Naive thymus-derived CD4-positive, alpha-beta T cell (primary cell): ENCODE measurements around the gene HID1. TPM values are rescaled to one million over a fixed set of nuclear protein-coding genes. Genes with fewer than 3 reads are reported as not detected.

Experiments used
- ATAC-seq: fragments of 150-1000 bp; cut with Tn5 transposase; 2 replicates; pipeline ENCODE4 v1.10.0; 2021; ENCODE audit warnings: mild to moderate bottlenecking, moderate library complexity
- CTCF ChIA-PET: fragments of 350-600 bp; sonication (Branson Sonifier 250); formaldehyde crosslinking; loops from one replicate; lab custom pipeline; 2021; ENCODE audit warnings: antibody characterized with exemption; lab: Charles Lee
- POLR2A ChIA-PET: fragments of 350-600 bp; sonication (Branson Sonifier 250); formaldehyde crosslinking; loops from one replicate; lab custom pipeline; 2021; ENCODE audit warnings: antibody characterized with exemption, inconsistent platforms; lab: Charles Lee
- DNase-seq, 9 donors: peaks; one replicate each; pipeline versions ENCODE4 v3.0.0 to v3.0.0-alpha.2; 2020 to 2022; ENCODE audit warnings: mixed read lengths in 1 of 9
- H3K27ac ChIP-seq: one replicate; pipeline ENCODE4 v1.7.0; 2013; ENCODE audit warnings: mild to moderate bottlenecking, low read depth, low read length, moderate library complexity
- H3K27me3 ChIP-seq, 2 donors: one replicate each; pipeline ENCODE4 v1.7.0; 2013; ENCODE audit warnings: low read length in 2 of 2, mild to moderate bottlenecking in 2 of 2, moderate library complexity in 2 of 2; ENCODE audit not compliant: control insufficient read depth in 2 of 2, insufficient read depth in 2 of 2
- H3K36me3 ChIP-seq, 3 experiments: 1 replicate in 2 of 3; 2 replicates in 1 of 3; pipeline ENCODE4 v1.7.0; 2013; ENCODE audit warnings: low read length in 3 of 3, mild to moderate bottlenecking in 3 of 3, moderate library complexity in 1 of 3; ENCODE audit not compliant: insufficient read depth in 3 of 3, control insufficient read depth in 2 of 3
- H3K4me1 ChIP-seq, 2 donors: one replicate each; pipeline ENCODE4 v1.7.0; 2013; ENCODE audit warnings: low read length in 2 of 2, mild to moderate bottlenecking in 2 of 2, moderate library complexity in 1 of 2; ENCODE audit not compliant: control insufficient read depth in 2 of 2, insufficient read depth in 2 of 2
- H3K4me3 ChIP-seq: 2 replicates; pipeline ENCODE4 v1.7.0; 2013; ENCODE audit warnings: mild to moderate bottlenecking, low read length
- H3K9me3 ChIP-seq, 3 experiments: 1 replicate in 2 of 3; 2 replicates in 1 of 3; pipeline ENCODE4 v1.7.0; 2013; ENCODE audit warnings: low read length in 3 of 3; ENCODE audit not compliant: control insufficient read depth in 2 of 3
- H3K27ac Mint-ChIP-seq, 9 donors: one replicate each; pipeline ENCODE4 v1.8.0; 2020 to 2022; ENCODE audit warnings: mixed read lengths in 9 of 9, mild to moderate bottlenecking in 8 of 9, moderate library complexity in 5 of 9, inconsistent platforms in 2 of 9
- H3K27me3 Mint-ChIP-seq, 5 donors: one replicate each; pipeline ENCODE4 v1.8.0; 2021 to 2022; ENCODE audit warnings: mixed read lengths in 5 of 5, mild to moderate bottlenecking in 1 of 5
- H3K36me3 Mint-ChIP-seq, 5 donors: one replicate each; pipeline ENCODE4 v1.8.0; 2020 to 2022; ENCODE audit warnings: mixed read lengths in 5 of 5, mild to moderate bottlenecking in 3 of 5, inconsistent platforms in 1 of 5
- H3K4me1 Mint-ChIP-seq, 7 donors: one replicate each; pipeline ENCODE4 v1.8.0; 2020 to 2022; ENCODE audit warnings: mixed read lengths in 7 of 7, mild to moderate bottlenecking in 3 of 7, inconsistent platforms in 1 of 7
- H3K4me3 Mint-ChIP-seq, 10 donors: one replicate each; pipeline ENCODE4 v1.8.0; 2020 to 2022; ENCODE audit warnings: mild to moderate bottlenecking in 10 of 10, mixed read lengths in 10 of 10, moderate library complexity in 6 of 10, inconsistent platforms in 2 of 10
- H3K9me3 Mint-ChIP-seq, 11 donors: one replicate each; pipeline ENCODE4 v1.8.0; 2020 to 2022; ENCODE audit warnings: mixed read lengths in 11 of 11, mild to moderate bottlenecking in 4 of 11, inconsistent platforms in 1 of 11, moderate library complexity in 1 of 11
- intact Hi-C, 2 donors: fragments of 100-400 bp; cut with micrococcal nuclease; formaldehyde crosslinking; loops; one replicate each; pipeline ENCODE4 v1.15.1; 2023
- polyA plus RNA-seq, 2 donors: library from polyadenylated mRNA; unstranded; fragments of 300-500 nt; fragmentation: Illumina TruSeq; gene quantifications; one replicate each; pipeline ENCODE4 v1.2.3, GENCODE V29; 2021
- total RNA-seq, 6 experiments: library from RNA in 5 of 6; stranded (reverse) in 5 of 6; gene quantifications; 1 replicate in 5 of 6; 2 replicates in 1 of 6; pipeline ENCODE4 v1.2.3 and lab custom pipeline; 2021 to 2026

Gene HID1
- total and polyA plus RNA-seq, 7 experiments from 2014 or later: 0.60 to 25.2 (median 11.7) TPM

- intact Hi-C loops: no loop called here
- Mint-ChIP-seq H3K4me3 (no peak overlapping the region), H3K27me3 (peaks cover 0 to 29% (median 0%) of the 10 kb centered on the region in 5 donors), H3K9me3 (no peaks in the 10 kb centered on the region), H3K36me3 (no peaks in the 10 kb centered on the region), H3K4me1 (peaks cover under 1 to 5% (median 2%) of the 10 kb centered on the region in 7 donors), H3K27ac (peak overlapping the region in 1 of 9 donors; percentile 61)
- DNase-seq: no peak
- Histone ChIP-seq H3K27me3 (no peaks in the 10 kb centered on the region), H3K4me1 (peaks cover under 1 to 7% of the 10 kb centered on the region in 2 donors), H3K36me3 (no peaks in the 10 kb centered on the region), H3K4me3 (no peak overlapping the region), H3K27ac (no peak overlapping the region), H3K9me3 (no peaks in the 10 kb centered on the region)
- ChIA-PET POLR2A (interaction anchor here (0.7 kb wide), 1 partner anchor 22 kb away, joined by 3 read pairs; no protein-coding TSS in a partner anchor), CTCF (interaction anchor here (1.2 kb wide), 1 partner anchor 30 kb away, joined by 3 read pairs; no protein-coding TSS in a partner anchor)
- no peak for ATAC-seq
These were observed 19.7 kb upstream of the HID1 start for GRCh38 chr17:74992223-74992622.

DNA sequence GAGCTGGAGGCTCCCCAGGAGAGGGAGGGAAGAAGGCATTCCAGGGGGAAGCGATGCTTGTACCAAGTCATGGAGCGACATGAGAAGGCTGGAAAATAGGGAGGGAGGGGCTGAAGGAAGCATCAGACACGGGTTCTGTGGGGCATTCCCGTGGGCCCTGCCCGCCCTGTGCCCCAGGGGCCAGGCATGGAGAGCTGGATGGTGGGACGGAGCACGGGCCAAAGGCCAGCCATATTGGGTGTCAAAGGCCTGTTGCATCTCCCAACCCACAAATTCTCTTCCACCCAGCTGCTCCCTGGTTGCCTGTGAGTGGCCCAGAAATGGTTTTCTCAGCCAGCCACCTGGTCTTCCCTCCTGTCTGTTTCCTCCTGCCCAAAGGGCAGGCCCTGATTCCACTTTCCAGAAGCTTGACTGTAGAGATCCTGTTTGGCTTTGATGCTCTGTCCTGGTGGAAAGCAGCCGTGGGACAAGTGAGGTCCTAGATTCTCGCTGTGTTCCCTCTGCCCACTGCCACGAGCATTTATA is 18.1 kb upstream of the HID1 start:
- Histone ChIP-seq H3K9me3 (no peaks in the 10 kb centered on the region), H3K27me3 (no peaks in the 10 kb centered on the region), H3K4me1 (peaks cover 6 to 12% of the 10 kb centered on the region in 2 donors), H3K36me3 (no peaks in the 10 kb centered on the region), H3K4me3 (no peak overlapping the region), H3K27ac (no peak overlapping the region)
- DNase-seq (no peak), ATAC-seq (no peak)
- H3K9me3 Mint-ChIP-seq: no peaks in the 10 kb centered on the region
- ChIA-PET POLR2A (interaction anchor here (0.9 to 2.0 kb wide), 4 partner anchors 8 to 193 kb away, joined by 3 to 5 read pairs (median 4); partner anchors contain the start of genes HID1, MRPL58 and SUMO2), CTCF (interaction anchor here (0.6 kb wide), 1 partner anchor 691 kb away, joined by 3 read pairs; no protein-coding TSS in a partner anchor)
- intact Hi-C loops: no loop called here
- no peak overlapping the region for H3K4me3 Mint-ChIP-seq
- H3K36me3 Mint-ChIP-seq: no peaks in the 10 kb centered on the region
- peaks cover 5 to 11% (median 10%) of the 10 kb centered on the region in 7 donors for H3K4me1 Mint-ChIP-seq
- H3K27ac Mint-ChIP-seq: no peak overlapping the region
- peaks cover 0 to 41% (median 0%) of the 10 kb centered on the region in 5 donors for H3K27me3 Mint-ChIP-seq

DNA sequence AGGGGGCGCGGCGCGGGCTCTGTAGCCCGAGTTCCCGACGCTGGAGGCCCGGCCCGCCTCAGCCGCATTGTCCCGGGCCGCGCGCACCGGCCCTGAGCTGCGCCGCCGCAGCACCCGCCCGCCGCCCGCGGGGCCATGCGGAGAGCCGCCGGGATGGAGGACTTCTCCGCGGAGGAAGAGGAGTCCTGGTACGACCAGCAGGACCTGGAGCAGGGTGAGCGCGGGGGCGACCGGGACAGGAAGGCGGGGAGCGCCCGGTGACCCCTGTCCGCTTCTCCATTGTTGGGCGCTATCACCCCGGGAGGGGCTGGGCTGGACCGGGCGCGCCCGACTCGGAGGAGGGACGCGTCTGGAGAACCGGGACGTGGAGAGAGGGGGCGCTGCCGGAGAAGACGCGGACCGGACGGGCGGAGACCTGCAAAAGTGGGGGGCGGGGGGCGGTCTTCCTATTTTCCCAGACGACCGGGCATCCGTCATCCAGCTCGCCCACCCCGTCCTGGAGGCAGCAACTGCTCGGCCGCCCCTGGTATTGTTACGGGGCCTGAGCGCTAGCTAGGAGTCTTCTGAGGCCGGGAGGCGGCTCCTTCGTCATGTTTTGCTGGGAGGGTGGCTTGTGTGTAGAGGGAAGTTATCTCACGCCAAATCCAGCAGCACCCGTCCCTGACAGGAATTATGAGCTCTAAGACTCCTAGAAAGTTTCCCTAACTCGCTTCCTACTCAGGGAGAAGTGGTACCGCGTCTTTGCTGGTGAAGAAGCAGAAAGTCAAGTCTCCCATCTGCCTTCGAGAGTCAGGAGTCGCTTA is 15.6 kb upstream of the HID1 start:
- Mint-ChIP-seq H3K36me3 (no peaks in the 10 kb centered on the region), H3K27me3 (peaks cover 0 to 59% (median 0%) of the 10 kb centered on the region in 5 donors), H3K27ac (peak overlapping the region in 2 of 9 donors; percentile 6 to 10), H3K4me3 (peak overlapping the region; percentile 63 to 90 (median 76)), H3K9me3 (no peaks in the 10 kb centered on the region), H3K4me1 (peaks cover 5 to 11% (median 10%) of the 10 kb centered on the region in 7 donors)
- DNase-seq: peak in 5 of 9 donors; percentile 21 to 56 (median 23)
- no peaks in the 10 kb centered on the region for H3K27me3 ChIP-seq
- no peaks in the 10 kb centered on the region for H3K36me3 ChIP-seq
- peak overlapping the region; percentile 8 for H3K27ac ChIP-seq
- ChIA-PET POLR2A (interaction anchor here (0.8 to 3.0 kb wide), 6 partner anchors 12 to 517 kb away, joined by 3 to 22 read pairs (median 3); partner anchors contain the start of gene MRPL58), CTCF (interaction anchor here (0.9 to 2.3 kb wide), 7 partner anchors 17 to 195 kb away, joined by 3 to 11 read pairs (median 4); partner anchors contain the start of genes MRPL58 and SUMO2)
- H3K9me3 ChIP-seq: no peaks in the 10 kb centered on the region
- H3K4me1 ChIP-seq: peaks cover 6 to 12% of the 10 kb centered on the region in 2 donors
- peak; percentile 59 for ATAC-seq
- H3K4me3 ChIP-seq: peak overlapping the region; percentile 44
- intact Hi-C loops: loop anchor here (1.0 to 10.0 kb wide), 8 partner anchors 15 to 277 kb away; partner anchors contain the start of genes HID1 (in 2 of the 2), MRPL58 (in 2 of the 2), GGA3 (in 1 of the 2) and MRPS7 (in 1 of the 2)

DNA sequence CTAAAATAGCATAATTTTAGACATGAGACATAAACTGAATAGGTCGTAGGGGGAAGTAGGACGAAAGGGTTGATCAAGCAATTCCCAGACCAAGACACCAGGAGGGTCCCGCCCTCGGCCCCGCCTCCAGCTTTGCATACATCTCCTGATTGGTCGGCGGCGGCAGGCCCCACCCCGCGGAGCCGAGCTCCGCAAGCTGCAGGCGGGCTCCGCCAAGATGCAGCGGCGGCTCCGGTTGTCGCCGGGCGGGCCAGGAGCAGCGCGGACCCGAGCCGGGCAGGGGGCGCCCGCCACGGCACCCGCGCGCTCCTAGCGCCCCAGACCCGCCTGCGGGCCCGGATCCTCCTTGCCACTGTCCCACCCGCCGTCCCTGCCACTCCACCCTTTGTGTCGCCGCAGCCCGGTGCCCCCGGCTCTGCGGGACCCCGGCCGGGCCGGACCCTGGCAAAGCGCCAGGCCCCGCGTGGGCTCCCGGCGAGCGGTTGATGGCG is 14.9 kb upstream of the HID1 start, which contains the start of gene CDR2L:
Gene CDR2L, plus strand, starts transcription at position 215 of the 491 bp plus-strand sequence. CDS start 412 bp downstream, outside the sequence.
- no peaks in the 10 kb centered on the region for H3K36me3 ChIP-seq
- peak within 1 kb of the TSS; percentile 8 for H3K27ac ChIP-seq
- H3K4me1 ChIP-seq: peaks cover 6 to 14% of the 10 kb centered on the region in 2 donors
- peak within 1 kb of the TSS; percentile 84 to 94 (median 89) for H3K4me3 Mint-ChIP-seq
- H3K27me3 Mint-ChIP-seq: peaks cover 0 to 59% (median 0%) of the 10 kb centered on the region in 5 donors
- peak within 1 kb of the TSS in 8 of 9 donors; percentile 10 to 83 (median 66) for H3K27ac Mint-ChIP-seq
- ATAC-seq (peak; percentile 98), DNase-seq (peak; percentile 87 to 94 (median 90))
- intact Hi-C loops: loop anchor here (1.0 to 10.0 kb wide), 8 partner anchors 15 to 277 kb away; partner anchors contain the start of genes HID1 (in 2 of the 2), MRPL58 (in 2 of the 2), GGA3 (in 1 of the 2) and MRPS7 (in 1 of the 2)
- no peaks in the 10 kb centered on the region for H3K9me3 Mint-ChIP-seq
- no peaks in the 10 kb centered on the region for H3K36me3 Mint-ChIP-seq
- no peaks in the 10 kb centered on the region for H3K27me3 ChIP-seq
- H3K9me3 ChIP-seq: no peaks in the 10 kb centered on the region
- ChIA-PET POLR2A (interaction anchor here (1.0 to 3.0 kb wide), 7 partner anchors 12 to 45 kb away, joined by 3 to 22 read pairs (median 3); partner anchors contain the start of gene MRPL58), CTCF (interaction anchor here (0.7 to 2.3 kb wide), 7 partner anchors 17 to 250 kb away, joined by 3 to 11 read pairs (median 4); partner anchors contain the start of genes RAB37 and SUMO2)
- peak within 1 kb of the TSS; percentile 44 for H3K4me3 ChIP-seq
- H3K4me1 Mint-ChIP-seq: peaks cover 5 to 15% (median 10%) of the 10 kb centered on the region in 7 donors

GRCh38 chr17:74986206-74986576 is 13.6 kb upstream of the HID1 start:
- POLR2A ChIA-PET: no interaction called here
- no peak overlapping the region for H3K27ac Mint-ChIP-seq
- no peaks in the 10 kb centered on the region for H3K36me3 Mint-ChIP-seq
- CTCF ChIA-PET: interaction anchor here (3.6 kb wide), 1 partner anchor 25 kb away, joined by 15 read pairs; no protein-coding TSS in a partner anchor
- DNase-seq: no peak
- no peaks in the 10 kb centered on the region for H3K9me3 Mint-ChIP-seq
- intact Hi-C loops: loop anchor here (2.0 to 10.0 kb wide), 4 partner anchors 13 to 279 kb away; partner anchors contain the start of genes GGA3 (in 1 of the 2), HID1 (in 1 of the 2), MRPL58 (in 1 of the 2) and MRPS7 (in 1 of the 2)
- Histone ChIP-seq H3K9me3 (no peaks in the 10 kb centered on the region), H3K4me3 (no peak overlapping the region), H3K36me3 (no peaks in the 10 kb centered on the region), H3K27ac (no peak overlapping the region), H3K27me3 (no peaks in the 10 kb centered on the region), H3K4me1 (peaks cover 15 to 23% of the 10 kb centered on the region in 2 donors)
- peaks cover 0 to 65% (median 0%) of the 10 kb centered on the region in 5 donors for H3K27me3 Mint-ChIP-seq
- H3K4me3 Mint-ChIP-seq: peak overlapping the region in 2 of 10 donors; percentile 82 to 87
- peaks cover 5 to 23% (median 18%) of the 10 kb centered on the region in 7 donors for H3K4me1 Mint-ChIP-seq
- ATAC-seq: no peak
